ENCODE results near the gene SGSM1.

The SGSM1 gene

GRCh38 chr22:24944217-24944937 is 138.4 kb downstream of the SGSM1 start:
- no peak for TF ChIP-seq CTCF (IDR thresholded peaks at IDR 0.05; ENCODE audit: borderline replicate concordance, insufficient read depth, low read depth, low read length)
- no peak overlapping the region for H3K4me3 ChIP-seq (ENCODE audit: low read depth, low read length)

GRCh38 chr22:24945430-24945829 is 139.4 kb downstream of the SGSM1 start:
- no peak for TF ChIP-seq CTCF (IDR thresholded peaks at IDR 0.05; ENCODE audit: borderline replicate concordance, insufficient read depth, low read depth, low read length)

GRCh38 chr22:24947383-24947782 is 141.4 kb downstream of the SGSM1 start:
- TF ChIP-seq CTCF (IDR thresholded peaks at IDR 0.05; ENCODE audit: borderline replicate concordance, insufficient read depth, low read depth, low read length), result no peak
- H3K4me3 ChIP-seq (ENCODE audit: low read depth, low read length), result no peak overlapping the region

More at GRCh38 chr22:24945430-24945829, 139.4 kb downstream of the SGSM1 start:
- no peak overlapping the region for H3K4me3 ChIP-seq (ENCODE audit: low read depth, low read length)

- no peak for TF ChIP-seq CTCF (IDR thresholded peaks at IDR 0.05; ENCODE audit: borderline replicate concordance, insufficient read depth, low read depth, low read length)
- H3K4me3 ChIP-seq (ENCODE audit: low read depth, low read length), result no peak overlapping the region
These were observed 141.9 kb downstream of the SGSM1 start for GRCh38 chr22:24947881-24948280.

- no peak for TF ChIP-seq CTCF (IDR thresholded peaks at IDR 0.05; ENCODE audit: borderline replicate concordance, insufficient read depth, low read depth, low read length)
- H3K4me3 ChIP-seq (ENCODE audit: low read depth, low read length), result no peak overlapping the region
These were observed 142.6 kb downstream of the SGSM1 start for GRCh38 chr22:24948356-24949202.

- no peak for TF ChIP-seq CTCF (IDR thresholded peaks at IDR 0.05; ENCODE audit: borderline replicate concordance, insufficient read depth, low read depth, low read length)
- no peak overlapping the region for H3K4me3 ChIP-seq (ENCODE audit: low read depth, low read length)
These were observed 144.4 kb downstream of the SGSM1 start for GRCh38 chr22:24950272-24950902.
